CD14-positive monocyte (primary cell): ENCODE results near the gene AURKB. TPM values are rescaled to one million over a fixed set of nuclear protein-coding genes. Genes with fewer than 3 reads are reported as not detected.

Experiments
- DNase-seq, 3 donors: peaks; one replicate each; pipeline ENCODE4 v3.0.0-alpha.2; 2011 to 2022
- H2AFZ ChIP-seq: 2 replicates; pipeline ENCODE4 v1.6.0; 2012; ENCODE audit warnings: mild to moderate bottlenecking, low read depth, low read length, inconsistent platforms; ENCODE audit not compliant: insufficient read depth, poor library complexity, severe bottlenecking
- H3K27ac ChIP-seq, 2 donors: 1 replicate in 1 of 2; 2 replicates in 1 of 2; pipeline ENCODE4 v1.5.1; 2012 to 2013; ENCODE audit warnings: low read length in 2 of 2, control low read depth in 1 of 2, inconsistent platforms in 1 of 2, low read depth in 1 of 2, mild to moderate bottlenecking in 1 of 2
- H3K27me3 ChIP-seq, 2 donors: one replicate each; pipeline versions ENCODE4 v1.6.0 to v1.6.1; 2011 to 2013; ENCODE audit warnings: low read length in 2 of 2; ENCODE audit not compliant: control insufficient read depth in 2 of 2, insufficient read depth in 2 of 2
- H3K36me3 ChIP-seq, 2 donors: replicated peaks in 1 of 2; 1 replicate in 1 of 2; 2 replicates in 1 of 2; pipeline versions ENCODE4 v1.5.1 to v1.6.1; 2012 to 2013; ENCODE audit warnings: low read length in 2 of 2, control low read depth in 1 of 2, inconsistent platforms in 1 of 2, mild to moderate bottlenecking in 1 of 2; ENCODE audit not compliant: insufficient read depth in 2 of 2, control insufficient read depth in 1 of 2
- H3K4me1 ChIP-seq, 2 donors: 1 replicate in 1 of 2; 2 replicates in 1 of 2; pipeline versions ENCODE4 v1.5.1 to v1.6.1; 2012 to 2013; ENCODE audit warnings: low read length in 2 of 2, control low read depth in 1 of 2, inconsistent platforms in 1 of 2, mild to moderate bottlenecking in 1 of 2, moderate library complexity in 1 of 2; ENCODE audit not compliant: insufficient read depth in 2 of 2, control insufficient read depth in 1 of 2
- H3K4me2 ChIP-seq: replicated peaks from 2 replicates; pipeline ENCODE3; 2012; ENCODE audit warnings: low read length, moderate library complexity, mild to moderate bottlenecking; ENCODE audit not compliant: poor library complexity, severe bottlenecking; ENCODE audit errors: extremely low read depth
- H3K4me3 ChIP-seq, 3 experiments: fragments of 200-600 bp in 1 of 3; sonication (generic) in 1 of 3; replicated peaks in 1 of 3; 1 replicate in 2 of 3; 2 replicates in 1 of 3; pipeline ENCODE4 v1.5.1; 2011 to 2013; ENCODE audit warnings: low read length in 3 of 3, mild to moderate bottlenecking in 3 of 3, control low read depth in 2 of 3, low read depth in 2 of 3, inconsistent platforms in 1 of 3, moderate library complexity in 1 of 3
- H3K79me2 ChIP-seq: 2 replicates; pipeline ENCODE4 v1.6.0; 2012; ENCODE audit warnings: mild to moderate bottlenecking, control low read depth, inconsistent platforms, low read length, moderate library complexity; ENCODE audit not compliant: insufficient read depth
- H3K9ac ChIP-seq: 2 replicates; pipeline ENCODE4 v1.6.0; 2017; ENCODE audit warnings: low read length, mild to moderate bottlenecking; ENCODE audit not compliant: insufficient read depth, poor library complexity, severe bottlenecking
- H3K9me3 ChIP-seq, 2 donors: replicated peaks in 1 of 2; 1 replicate in 1 of 2; 2 replicates in 1 of 2; pipeline versions ENCODE4 v1.5.1 to v1.6.1; 2012 to 2013; ENCODE audit warnings: low read length in 2 of 2, control low read depth in 1 of 2; ENCODE audit not compliant: control insufficient read depth in 1 of 2, insufficient read depth in 1 of 2
- H4K20me1 ChIP-seq: 2 replicates; pipeline ENCODE4 v1.6.0; 2012; ENCODE audit warnings: mild to moderate bottlenecking, low read length, control low read depth, moderate library complexity; ENCODE audit not compliant: insufficient read depth
- H3K27ac Mint-ChIP-seq, 7 donors: one replicate each; pipeline ENCODE4 v1.8.0; 2020; ENCODE audit warnings: mild to moderate bottlenecking in 7 of 7, mixed read lengths in 7 of 7, moderate library complexity in 6 of 7, inconsistent platforms in 2 of 7
- H3K27me3 Mint-ChIP-seq, 3 donors: one replicate each; pipeline ENCODE4 v1.8.0; 2021 to 2022; ENCODE audit warnings: low read depth in 3 of 3, mild to moderate bottlenecking in 3 of 3, mixed read lengths in 3 of 3, moderate library complexity in 3 of 3, inconsistent platforms in 1 of 3
- H3K36me3 Mint-ChIP-seq, 2 donors: one replicate each; pipeline ENCODE4 v1.8.0; 2020; ENCODE audit warnings: mixed read lengths in 2 of 2, inconsistent platforms in 1 of 2, mild to moderate bottlenecking in 1 of 2
- H3K4me1 Mint-ChIP-seq: one replicate; pipeline ENCODE4 v1.8.0; 2020; ENCODE audit warnings: mild to moderate bottlenecking, mixed read lengths
- H3K4me3 Mint-ChIP-seq, 2 donors: one replicate each; pipeline ENCODE4 v1.8.0; 2020; ENCODE audit warnings: mild to moderate bottlenecking in 2 of 2, mixed read lengths in 2 of 2, moderate library complexity in 1 of 2
- H3K9me3 Mint-ChIP-seq, 7 donors: one replicate each; pipeline ENCODE4 v1.8.0; 2020 to 2022; ENCODE audit warnings: mixed read lengths in 7 of 7, mild to moderate bottlenecking in 6 of 7, moderate library complexity in 6 of 7, inconsistent platforms in 2 of 7
- WGBS: methylation state at CpG from one replicate; pipeline ENCODE4 v1.1.5; 2013; ENCODE audit warnings: missing lambda C conversion rate; ENCODE audit not compliant: insufficient coverage; 5-methylcytosine and 5-hydroxymethylcytosine counted together
- intact Hi-C, 2 donors: fragments of 100-400 bp; cut with micrococcal nuclease; formaldehyde crosslinking; loops; one replicate each; pipeline versions ENCODE4 v1.15.0 to v1.15.1; 2023
- polyA plus RNA-seq, 3 donors: library from polyadenylated mRNA; depleted of rRNA in 1 of 3; unstranded in 2 of 3; stranded (reverse) in 1 of 3; fragments of 300-500 nt in 2 of 3; fragments of >200 nt in 1 of 3; fragmentation: Illumina TruSeq in 2 of 3; gene quantifications; 1 replicate in 2 of 3; 2 replicates in 1 of 3; pipeline ENCODE4 v1.2.3, GENCODE V29; 2012 to 2021
- TF ChIP-seq, protein P1 (sequence below): fragments of 200-600 bp; IDR thresholded peaks from one replicate; pipeline ENCODE4 v1.8.0; 2022; ENCODE audit warnings: antibody characterized with exemption, mild to moderate bottlenecking

Gene AURKB
- polyA plus RNA-seq, 3 donors: 0.38 to 4.2 (median 0.79) TPM

GRCh38 chr17:8255499-8255898, 45.1 kb upstream of the AURKB start:
- H3K4me1 Mint-ChIP-seq: no peaks in the 10 kb centered on the region
- peak overlapping the region in 1 of 7 donors; percentile 50 for H3K27ac Mint-ChIP-seq
- H3K4me2 ChIP-seq: no peak overlapping the region
- H3K4me1 ChIP-seq: no peaks in the 10 kb centered on the region
- no peaks in the 10 kb centered on the region for H3K9me3 Mint-ChIP-seq
- H4K20me1 ChIP-seq: no peaks in the 10 kb centered on the region
- no peak overlapping the region for H2AFZ ChIP-seq
- 100% methylated on average over 1 of the region's 9 CpGs for WGBS
- H3K36me3 ChIP-seq: peaks cover 21 to 40% of the 10 kb centered on the region in 2 donors
- H3K27ac ChIP-seq: no peak overlapping the region
- intact Hi-C loops: no loop called here
- H3K36me3 Mint-ChIP-seq: peaks cover 30 to 46% of the 10 kb centered on the region in 2 donors
- H3K9ac ChIP-seq: no peak overlapping the region
- TF ChIP-seq, protein P1, sequence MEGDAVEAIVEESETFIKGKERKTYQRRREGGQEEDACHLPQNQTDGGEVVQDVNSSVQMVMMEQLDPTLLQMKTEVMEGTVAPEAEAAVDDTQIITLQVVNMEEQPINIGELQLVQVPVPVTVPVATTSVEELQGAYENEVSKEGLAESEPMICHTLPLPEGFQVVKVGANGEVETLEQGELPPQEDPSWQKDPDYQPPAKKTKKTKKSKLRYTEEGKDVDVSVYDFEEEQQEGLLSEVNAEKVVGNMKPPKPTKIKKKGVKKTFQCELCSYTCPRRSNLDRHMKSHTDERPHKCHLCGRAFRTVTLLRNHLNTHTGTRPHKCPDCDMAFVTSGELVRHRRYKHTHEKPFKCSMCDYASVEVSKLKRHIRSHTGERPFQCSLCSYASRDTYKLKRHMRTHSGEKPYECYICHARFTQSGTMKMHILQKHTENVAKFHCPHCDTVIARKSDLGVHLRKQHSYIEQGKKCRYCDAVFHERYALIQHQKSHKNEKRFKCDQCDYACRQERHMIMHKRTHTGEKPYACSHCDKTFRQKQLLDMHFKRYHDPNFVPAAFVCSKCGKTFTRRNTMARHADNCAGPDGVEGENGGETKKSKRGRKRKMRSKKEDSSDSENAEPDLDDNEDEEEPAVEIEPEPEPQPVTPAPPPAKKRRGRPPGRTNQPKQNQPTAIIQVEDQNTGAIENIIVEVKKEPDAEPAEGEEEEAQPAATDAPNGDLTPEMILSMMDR: no peak
- no peak overlapping the region for H3K4me3 Mint-ChIP-seq
- no peak for DNase-seq
- H3K79me2 ChIP-seq: peaks cover 13% of the 10 kb centered on the region
- no peaks in the 10 kb centered on the region for H3K27me3 ChIP-seq
- H3K9me3 ChIP-seq: no peaks in the 10 kb centered on the region
- H3K4me3 ChIP-seq: no peak overlapping the region
- peaks cover 0 to 2% (median 0%) of the 10 kb centered on the region in 3 donors for H3K27me3 Mint-ChIP-seq

DNA sequence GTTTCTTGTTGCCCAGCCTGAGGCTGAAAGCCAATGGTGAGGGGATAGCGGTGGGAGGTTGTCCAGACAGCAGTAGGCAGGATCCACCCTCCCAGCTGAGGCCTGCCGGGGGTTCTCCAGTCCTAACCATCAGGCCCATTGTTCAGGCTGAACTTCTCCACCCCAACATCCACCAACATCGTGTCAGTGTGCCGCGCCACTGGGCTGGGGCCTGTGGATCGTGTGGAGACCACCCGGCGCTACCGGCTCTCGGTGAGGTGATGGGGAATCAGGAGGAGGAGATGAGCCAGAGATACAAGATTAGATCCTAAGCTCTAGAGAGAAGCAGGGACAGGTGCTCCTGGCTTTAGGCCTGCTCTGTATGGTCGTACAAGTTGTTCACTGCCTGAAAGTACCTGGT, 44.5 kb upstream of the AURKB start:
- peaks cover 0 to 2% (median 0%) of the 10 kb centered on the region in 3 donors for H3K27me3 Mint-ChIP-seq
- DNase-seq: no peak
- H3K36me3 Mint-ChIP-seq: peaks cover 30 to 46% of the 10 kb centered on the region in 2 donors
- Histone ChIP-seq H3K27me3 (no peaks in the 10 kb centered on the region), H3K4me3 (no peak overlapping the region), H4K20me1 (no peaks in the 10 kb centered on the region), H3K79me2 (peaks cover 19% of the 10 kb centered on the region), H3K4me2 (no peak overlapping the region), H3K9ac (no peak overlapping the region), H3K9me3 (no peaks in the 10 kb centered on the region), H3K4me1 (peaks cover under 1 to 2% of the 10 kb centered on the region in 2 donors), H3K27ac (no peak overlapping the region), H3K36me3 (peaks cover 21 to 35% of the 10 kb centered on the region in 2 donors), H2AFZ (no peak overlapping the region)
- TF ChIP-seq, protein P1: no peak
- H3K27ac Mint-ChIP-seq: no peak overlapping the region
- intact Hi-C loops: loop anchor here in 1 of 2 donors (5.0 kb wide), 1 partner anchor 32 kb away; the partner anchor contains the start of gene RANGRF
- no peaks in the 10 kb centered on the region for H3K9me3 Mint-ChIP-seq
- WGBS: 98% methylated on average over 9 of the region's 11 CpGs
- peaks cover 6% of the 10 kb centered on the region for H3K4me1 Mint-ChIP-seq
- no peak overlapping the region for H3K4me3 Mint-ChIP-seq
